Suprapubic skin (tissue), 3 donors: ENCODE data around the gene DNLZ.

Experiments
- CTCF ChIP-seq, 2 donors: fragments of 200-600 bp in 1 of 2; fragments of 450-650 bp in 1 of 2; sonication (generic) in 1 of 2; IDR thresholded peaks; one replicate each; pipeline ENCODE4 v1.5.1; 2016 to 2019; ENCODE audit warnings: antibody characterized with exemption in 2 of 2, mild to moderate bottlenecking in 1 of 2, moderate library complexity in 1 of 2
- POLR2A ChIP-seq, 2 donors: fragments of 450-650 bp; IDR thresholded peaks; one replicate each; pipeline ENCODE4 v1.6.1; 2017; ENCODE audit warnings: antibody characterized with exemption in 2 of 2, mild to moderate bottlenecking in 2 of 2, moderate library complexity in 2 of 2

- TF ChIP-seq CTCF (IDR thresholded peaks at IDR 0.05): no peak
- TF ChIP-seq POLR2A (IDR thresholded peaks at IDR 0.05): no peak
Observed at GRCh38 chr9:136336156-136336870, 27.2 kb downstream of the DNLZ start.
